Camera-type eye (tissue), 1 donor: ENCODE data around the gene ZNF142. TPM values are rescaled to one million over a fixed set of nuclear protein-coding genes. Genes with fewer than 3 reads are reported as not detected.

Experiments used
- total RNA-seq: library from RNA; depleted of rRNA; stranded (reverse); fragments of >200 nt; gene quantifications from one replicate; pipeline ENCODE4 v1.2.3, GENCODE V29; 2014

ZNF142 gene
- total RNA-seq = 21.8 TPM

DNA sequence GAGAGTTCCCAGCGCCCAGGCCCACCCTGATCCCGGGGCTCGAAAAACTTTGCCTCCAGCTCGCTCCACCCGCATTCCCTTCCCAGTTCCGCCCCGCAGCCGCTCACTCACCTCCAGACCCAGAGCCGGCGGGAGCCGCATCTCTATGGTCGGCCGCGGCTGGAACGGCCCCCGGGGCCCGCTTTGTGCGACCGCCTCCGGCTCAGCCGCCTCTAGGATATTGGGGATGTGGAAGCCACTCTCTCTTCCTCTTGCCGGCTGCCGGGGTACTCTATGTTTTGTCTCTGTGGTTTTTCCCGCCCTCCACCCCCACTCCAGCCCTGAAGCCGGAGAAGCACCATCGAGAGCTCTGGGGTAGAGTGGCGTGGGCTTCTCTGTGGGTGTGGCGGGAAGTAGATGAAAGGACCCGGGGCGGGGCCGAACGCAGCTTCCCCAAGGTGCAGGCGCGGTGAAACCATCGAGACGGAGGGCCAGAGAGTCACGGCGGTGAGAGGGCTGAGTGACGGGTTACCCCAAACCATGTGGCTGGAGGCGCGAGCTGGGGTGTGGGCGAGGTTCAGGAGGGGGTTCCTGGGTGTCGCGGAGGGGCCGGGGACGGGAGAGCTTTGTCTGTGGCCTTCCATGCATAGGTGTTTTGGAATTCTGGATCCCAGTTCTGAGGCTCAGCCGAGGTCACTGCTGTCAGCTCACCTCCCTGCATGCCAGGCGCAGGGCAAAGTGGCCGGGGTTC, at the start of gene ZNF142, which contains the start of gene BCS1L:
Gene ZNF142 (minus strand): TSS at position 366 of the 730 bp plus-strand sequence. CDS start 3,194 bp downstream, outside the sequence.
Gene BCS1L (plus strand): TSS at position 426 of the 730 bp plus-strand sequence. CDS start 1,305 bp downstream, outside the sequence.

GRCh38 chr2:218671654-218672566, 12.5 kb upstream of the ZNF142 start, which contains the start of the genes RNF25 and STK36:
TSS of gene RNF25 (minus strand) at chr2:218672002. CDS start at chr2:218671970, 32 bp downstream.
TSS of gene STK36 (plus strand) at chr2:218672086. CDS start at chr2:218672830, 744 bp downstream.

GRCh38 chr2:218607436-218608115, 51.8 kb downstream of the ZNF142 start, which contains the start of gene PLCD4:
TSS of gene PLCD4 (plus strand) at chr2:218607899. CDS start at chr2:218615740, 7,841 bp downstream.

Other genes starting within 250 kb of the ZNF142 start
- gene VIL1, start 240.5 kb downstream of the ZNF142 start, total RNA-seq = not detected
- 36.4 TPM for gene USP37, start 91.3 kb downstream of the ZNF142 start, total RNA-seq
- 50.5 TPM for gene CNOT9, start 90.8 kb downstream of the ZNF142 start, total RNA-seq
- 29.4 TPM for gene PLCD4, start 51.7 kb downstream of the ZNF142 start, total RNA-seq
- 30.0 TPM for gene BCS1L, start 60 bp upstream of the ZNF142 start, total RNA-seq
- 11.7 TPM for gene RNF25, start 12.4 kb upstream of the ZNF142 start, total RNA-seq
- 47.2 TPM for gene STK36, start 12.5 kb upstream of the ZNF142 start, total RNA-seq
- 78.3 TPM for gene TTLL4, start 51.2 kb upstream of the ZNF142 start, total RNA-seq
- gene CYP27A1, start 122.5 kb upstream of the ZNF142 start, total RNA-seq = 30.0 TPM
- gene PRKAG3, start 172.2 kb upstream of the ZNF142 start, total RNA-seq = 1.5 TPM
- 1.0 TPM for gene WNT6, start 200.2 kb upstream of the ZNF142 start, total RNA-seq
- gene WNT10A, start 221.2 kb upstream of the ZNF142 start, total RNA-seq = 8.1 TPM